Activated T-cell treated with anti-CD3 and anti-CD28 coated beads, Interleukin-2, amount 50 U/mL, for 48 hours (primary cell): Measurements from ENCODE around the gene TMEM219.
"Not testable (repeated sequence)": the region's sequence is repeated elsewhere in the genome, so short reads cannot be mapped to it uniquely, and the experiment has no call there.

Experiments
- DNase-seq, 2 experiments: peaks; one replicate each; pipeline ENCODE4 v3.0.0-alpha.2; 2020

The TMEM219 gene

GRCh38 chr16:29951625-29952365, 10.1 kb upstream of the TMEM219 start:
- no peak for DNase-seq

GRCh38 chr16:29958756-29959155, 3.1 kb upstream of the TMEM219 start:
- no peak for DNase-seq

GRCh38 chr16:29959293-29959692, 2.6 kb upstream of the TMEM219 start:
- DNase-seq, result no peak

- DNase-seq, result not testable (repeated sequence)
Observed at GRCh38 chr16:29959821-29960220, 2.1 kb upstream of the TMEM219 start.

- DNase-seq, result no peak
Observed at GRCh38 chr16:29961127-29961478, 776 bp upstream of the TMEM219 start.

- no peak for DNase-seq
Observed at GRCh38 chr16:29962344-29962994, 590 bp downstream of the TMEM219 start.

GRCh38 chr16:29963021-29963743, 1.3 kb downstream of the TMEM219 start:
- DNase-seq, result no peak

- DNase-seq, result no peak
Observed at GRCh38 chr16:29968205-29968604, 6.3 kb downstream of the TMEM219 start.

GRCh38 chr16:29971304-29971703, 9.4 kb downstream of the TMEM219 start:
- no peak for DNase-seq

- DNase-seq, result no peak
Observed at GRCh38 chr16:29972500-29972899, 10.6 kb downstream of the TMEM219 start.

GRCh38 chr16:29972992-29973383, 11.1 kb downstream of the TMEM219 start:
- DNase-seq, result no peak

GRCh38 chr16:29973384-29974246, 11.7 kb downstream of the TMEM219 start, which contains the start of gene TAOK2:
Gene TAOK2, plus strand, starts transcription at chr16:29973868. Its CDS starts 3,905 bp downstream, at chr16:29977773.
- peak; percentile 97 to 99 for DNase-seq

GRCh38 chr16:29974291-29975133, 12.6 kb downstream of the TMEM219 start:
- DNase-seq, result peak in 1 of 2 experiments; percentile 40

GRCh38 chr16:29975134-29975538, 13.3 kb downstream of the TMEM219 start:
- DNase-seq, result no peak

- no peak for DNase-seq
Observed at GRCh38 chr16:29975811-29976511, 14.1 kb downstream of the TMEM219 start.

- DNase-seq, result no peak
Observed at GRCh38 chr16:29977063-29977825, 15.4 kb downstream of the TMEM219 start.

- DNase-seq, result no peak
Observed at GRCh38 chr16:29978081-29978480, 16.2 kb downstream of the TMEM219 start.

GRCh38 chr16:29978564-29979270, 16.8 kb downstream of the TMEM219 start:
- no peak for DNase-seq

- no peak for DNase-seq
Observed at GRCh38 chr16:29982560-29983419, 20.9 kb downstream of the TMEM219 start.
